HG03521 (cell line): Measurements from ENCODE around the gene DGKH.
"Not testable (repeated sequence)": the region's sequence is repeated elsewhere in the genome, so short reads cannot be mapped to it uniquely, and the experiment has no call there.

Experiments used
- ATAC-seq: cut with Tn5 transposase; IDR thresholded peaks from one replicate; pipeline ENCODE4 v1.9.1; 2021; ENCODE audit warnings: mild to moderate bottlenecking, moderate library complexity; ENCODE audit not compliant: unreplicated experiment

The DGKH gene

GRCh38 chr13:42071672-42072419 is 23.4 kb downstream of the DGKH start:
- ATAC-seq: no peak

GRCh38 chr13:42073683-42074082 is 25.2 kb downstream of the DGKH start:
- no peak for ATAC-seq

- ATAC-seq: no peak
These were observed 27.1 kb downstream of the DGKH start for GRCh38 chr13:42075517-42075916.

GRCh38 chr13:42076309-42076713 is 27.9 kb downstream of the DGKH start:
- no peak for ATAC-seq

GRCh38 chr13:42078128-42078808 is 29.8 kb downstream of the DGKH start:
- ATAC-seq: no peak

- no peak for ATAC-seq
These were observed 34.8 kb downstream of the DGKH start for GRCh38 chr13:42083138-42083770.

- no peak for ATAC-seq
These were observed 36.3 kb downstream of the DGKH start for GRCh38 chr13:42084722-42085121.

- ATAC-seq: no peak
These were observed 38.1 kb downstream of the DGKH start for GRCh38 chr13:42086582-42086981.

- ATAC-seq: no peak
These were observed 46.1 kb downstream of the DGKH start for GRCh38 chr13:42094516-42095040.

- not testable (repeated sequence) for ATAC-seq
These were observed 47.8 kb downstream of the DGKH start for GRCh38 chr13:42096222-42096621.

GRCh38 chr13:42099962-42100675 is 51.7 kb downstream of the DGKH start:
- ATAC-seq: no peak

GRCh38 chr13:42100960-42101359 is 52.5 kb downstream of the DGKH start:
- no peak for ATAC-seq

- no peak for ATAC-seq
These were observed 53.6 kb downstream of the DGKH start for GRCh38 chr13:42101821-42102585.

GRCh38 chr13:42102961-42103865 is 54.8 kb downstream of the DGKH start:
- no peak for ATAC-seq

- ATAC-seq: no peak
These were observed 58.5 kb downstream of the DGKH start for GRCh38 chr13:42106998-42107397.

- ATAC-seq: no peak
These were observed 59.0 kb downstream of the DGKH start for GRCh38 chr13:42107421-42107820.

GRCh38 chr13:42108217-42108616 is 59.8 kb downstream of the DGKH start:
- ATAC-seq: no peak

GRCh38 chr13:42109957-42110356 is 61.5 kb downstream of the DGKH start:
- ATAC-seq: no peak

- no peak for ATAC-seq
These were observed 62.1 kb downstream of the DGKH start for GRCh38 chr13:42110410-42111155.
